Tibial nerve (tissue), 4 donors: ENCODE measurements around the gene LRRC3.

Source experiments
- EP300 ChIP-seq, 2 donors: sonication (generic); formaldehyde crosslinking; IDR thresholded peaks; one replicate each; pipeline ENCODE4 v1.6.1; 2017; ENCODE audit warnings: antibody characterized with exemption in 2 of 2, mild to moderate bottlenecking in 1 of 2
- POLR2A ChIP-seq, 2 donors: fragments of 450-650 bp; IDR thresholded peaks; one replicate each; pipeline ENCODE4 v1.6.1; 2017; ENCODE audit warnings: antibody characterized with exemption in 2 of 2, mild to moderate bottlenecking in 2 of 2, moderate library complexity in 2 of 2
- TF ChIP-seq, protein P1 (sequence below), 5 experiments: fragments of 200-600 bp in 3 of 5; fragments of 450-650 bp in 2 of 5; sonication (generic) in 3 of 5; IDR thresholded peaks; one replicate each; pipeline ENCODE4 v1.5.1; 2016 to 2019; ENCODE audit warnings: antibody characterized with exemption in 5 of 5, mild to moderate bottlenecking in 3 of 5, moderate library complexity in 2 of 5

DNA sequence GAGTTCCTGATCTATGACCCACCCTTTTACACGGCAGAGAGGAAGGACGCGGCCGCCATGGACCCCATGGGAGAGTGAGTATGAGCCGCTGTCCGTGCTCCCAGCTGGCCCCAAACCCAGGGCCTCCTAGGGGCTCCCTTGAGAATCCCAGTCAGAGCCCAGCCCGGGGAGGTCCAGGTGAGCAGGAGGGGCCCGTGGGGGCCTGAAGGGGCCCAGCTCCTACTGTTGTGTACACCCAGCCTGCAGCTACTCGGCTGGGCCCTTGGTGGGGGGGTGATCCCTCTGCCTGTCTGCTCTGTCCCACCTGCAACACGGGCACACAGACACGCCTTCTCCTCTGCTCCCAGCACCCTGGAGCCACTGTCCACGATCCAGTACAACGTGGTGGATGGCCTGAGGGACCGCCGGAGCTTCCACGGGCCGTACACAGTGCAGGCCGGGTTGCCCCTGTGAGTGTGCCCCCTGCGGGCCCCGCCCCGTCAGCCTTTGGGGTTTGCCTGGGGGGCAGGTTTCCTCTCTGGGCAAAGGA lies 28.6 kb upstream of the LRRC3 start:
- TF ChIP-seq, protein P1, sequence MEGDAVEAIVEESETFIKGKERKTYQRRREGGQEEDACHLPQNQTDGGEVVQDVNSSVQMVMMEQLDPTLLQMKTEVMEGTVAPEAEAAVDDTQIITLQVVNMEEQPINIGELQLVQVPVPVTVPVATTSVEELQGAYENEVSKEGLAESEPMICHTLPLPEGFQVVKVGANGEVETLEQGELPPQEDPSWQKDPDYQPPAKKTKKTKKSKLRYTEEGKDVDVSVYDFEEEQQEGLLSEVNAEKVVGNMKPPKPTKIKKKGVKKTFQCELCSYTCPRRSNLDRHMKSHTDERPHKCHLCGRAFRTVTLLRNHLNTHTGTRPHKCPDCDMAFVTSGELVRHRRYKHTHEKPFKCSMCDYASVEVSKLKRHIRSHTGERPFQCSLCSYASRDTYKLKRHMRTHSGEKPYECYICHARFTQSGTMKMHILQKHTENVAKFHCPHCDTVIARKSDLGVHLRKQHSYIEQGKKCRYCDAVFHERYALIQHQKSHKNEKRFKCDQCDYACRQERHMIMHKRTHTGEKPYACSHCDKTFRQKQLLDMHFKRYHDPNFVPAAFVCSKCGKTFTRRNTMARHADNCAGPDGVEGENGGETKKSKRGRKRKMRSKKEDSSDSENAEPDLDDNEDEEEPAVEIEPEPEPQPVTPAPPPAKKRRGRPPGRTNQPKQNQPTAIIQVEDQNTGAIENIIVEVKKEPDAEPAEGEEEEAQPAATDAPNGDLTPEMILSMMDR (IDR thresholded peaks at IDR 0.05) = no peak
- TF ChIP-seq POLR2A (IDR thresholded peaks at IDR 0.05) = no peak
- TF ChIP-seq EP300 (IDR thresholded peaks at IDR 0.05) = no peak
